AG09319 (cell line): Measurements from ENCODE around the gene PEDS1.

Experiments used
- DNase-seq: peaks from one replicate; pipeline ENCODE4 v3.0.0-alpha.2; 2010; ENCODE audit warnings: low read depth; ENCODE audit errors: extremely low read depth
- CTCF ChIP-seq: IDR thresholded peaks from 2 replicates; pipeline ENCODE4 v1.5.1; 2011; ENCODE audit warnings: low read depth, mild to moderate bottlenecking, inconsistent platforms, low read length, moderate library complexity

PEDS1 gene

GRCh38 chr20:50133474-50134217 lies 19.9 kb downstream of the PEDS1 start:
- DNase-seq: no peak
- no peak for TF ChIP-seq CTCF

GRCh38 chr20:50133041-50133440 lies 20.5 kb downstream of the PEDS1 start:
- TF ChIP-seq CTCF: no peak
- no peak for DNase-seq

- DNase-seq: no peak
- TF ChIP-seq CTCF: no peak
Measured at GRCh38 chr20:50130995-50131394, 22.5 kb downstream of the PEDS1 start.

- TF ChIP-seq CTCF: no peak
- DNase-seq: no peak
Measured at GRCh38 chr20:50130356-50130723, 23.2 kb downstream of the PEDS1 start.

- TF ChIP-seq CTCF: no peak
- no peak for DNase-seq
Measured at GRCh38 chr20:50129662-50130355, 23.7 kb downstream of the PEDS1 start.

GRCh38 chr20:50128520-50128905 lies 25.0 kb downstream of the PEDS1 start:
- no peak for DNase-seq
- no peak for TF ChIP-seq CTCF
